Activated T-cell treated with anti-CD3 and anti-CD28 coated beads for 4 hours (primary cell): Measurements from ENCODE around the gene PTPN22.

Experiments
- DNase-seq: peaks from one replicate; pipeline ENCODE4 v3.0.0-alpha.2; 2020

Gene PTPN22

DNA sequence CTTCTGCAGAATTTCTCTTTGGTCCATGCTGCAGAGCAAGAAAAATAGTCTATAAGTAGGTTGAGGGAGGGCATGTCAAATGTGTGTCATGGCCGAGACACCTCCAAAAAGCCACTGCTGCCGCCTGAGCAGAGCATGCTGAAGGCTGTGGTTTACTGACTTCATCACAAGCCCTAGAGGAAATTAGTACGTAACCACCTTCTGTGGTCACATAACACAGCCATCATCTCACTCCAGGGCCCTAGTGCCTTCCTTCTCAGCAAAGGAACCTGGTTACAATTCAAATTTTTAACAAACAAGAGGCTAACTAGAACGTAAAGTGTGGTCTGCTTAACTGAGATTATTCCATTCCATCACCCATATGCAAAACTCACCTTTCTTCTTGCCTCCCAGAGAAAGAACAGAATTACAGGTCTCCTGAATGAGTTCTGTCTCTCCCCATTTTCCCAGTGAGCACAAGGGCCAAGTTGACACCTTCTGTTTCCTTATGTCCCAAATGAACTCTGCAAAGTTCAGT is at the start of gene PTPN22:
Gene PTPN22 (minus strand): TSS at position 116 of the 517 bp plus-strand sequence.
- peak; percentile 65 for DNase-seq

DNA sequence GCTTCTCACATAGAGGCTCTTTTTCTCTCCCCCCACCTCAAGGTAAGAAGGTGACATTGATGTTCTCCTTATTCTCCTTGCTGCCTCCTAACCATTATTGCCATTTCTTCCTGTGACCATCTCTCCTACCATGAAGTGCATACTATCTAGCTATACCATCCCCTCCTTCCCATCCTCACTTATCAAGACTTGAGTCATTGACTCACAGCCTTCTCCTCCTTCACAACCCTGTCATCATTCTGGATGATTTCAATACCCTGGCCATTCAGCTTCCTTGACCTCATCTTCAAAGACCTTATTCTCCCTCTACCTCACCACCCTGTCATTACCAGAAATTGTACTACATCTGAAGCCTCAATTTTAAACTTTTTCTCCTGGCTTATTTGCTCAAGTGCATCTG is 46.7 kb upstream of the PTPN22 start:
- DNase-seq: no peak

- no peak for DNase-seq
These were observed 46.0 kb upstream of the PTPN22 start for GRCh38 chr1:113917400-113918082.

DNA sequence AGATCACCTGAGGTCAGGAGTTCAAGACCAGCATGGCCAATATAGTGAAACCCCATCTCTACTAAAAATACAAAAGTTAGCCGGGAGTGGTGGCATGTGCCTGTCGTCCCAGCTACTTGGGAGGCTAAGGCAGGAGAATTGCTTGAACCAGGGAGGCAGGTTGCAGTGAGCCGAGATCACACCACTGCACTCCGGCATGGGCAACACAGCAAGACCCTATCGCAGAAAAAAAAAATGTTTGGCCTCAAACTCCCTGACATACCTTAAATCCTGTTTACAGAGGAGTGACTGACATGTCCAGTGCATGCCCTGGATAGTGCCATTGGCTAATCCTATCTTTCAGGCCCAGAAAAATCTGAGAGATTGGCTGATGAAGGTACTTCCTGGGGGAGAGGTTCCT is 45.5 kb upstream of the PTPN22 start:
- DNase-seq: no peak

DNA sequence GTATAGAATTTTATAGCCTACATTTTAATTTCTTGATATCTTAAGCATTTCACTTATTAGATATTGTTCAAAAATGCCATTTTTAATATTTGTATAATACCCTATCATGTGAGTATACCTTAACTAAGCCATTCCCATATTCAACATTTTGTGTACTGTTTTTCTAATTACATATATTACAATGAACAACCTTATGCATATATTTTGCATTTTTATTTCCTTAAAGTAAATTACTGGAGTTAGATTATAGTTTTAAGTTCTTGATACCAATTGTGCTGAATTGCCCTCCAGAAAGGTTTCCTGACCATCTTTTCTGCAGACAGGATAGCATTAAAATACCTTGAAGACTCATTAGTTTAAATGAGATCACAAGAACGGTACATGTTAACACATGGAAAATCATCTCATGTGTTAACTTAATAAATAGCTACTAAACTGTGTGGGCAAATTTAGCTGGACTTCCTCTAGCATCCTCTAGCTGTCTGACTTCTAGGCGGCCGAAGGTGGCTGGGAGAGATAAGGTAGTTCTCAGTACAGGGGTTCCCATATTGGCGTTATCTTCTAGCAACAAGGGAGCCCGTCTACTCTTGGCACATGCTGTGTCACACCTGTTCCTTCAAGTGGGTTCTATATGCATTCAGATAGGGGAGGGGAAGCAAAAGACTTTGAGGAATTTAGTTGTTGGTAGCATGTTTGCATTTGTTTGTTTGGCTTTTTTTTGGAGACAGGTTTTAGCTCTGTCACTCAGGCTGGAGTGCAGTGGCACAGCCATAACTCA is 42.6 kb upstream of the PTPN22 start:
- no peak for DNase-seq

DNA sequence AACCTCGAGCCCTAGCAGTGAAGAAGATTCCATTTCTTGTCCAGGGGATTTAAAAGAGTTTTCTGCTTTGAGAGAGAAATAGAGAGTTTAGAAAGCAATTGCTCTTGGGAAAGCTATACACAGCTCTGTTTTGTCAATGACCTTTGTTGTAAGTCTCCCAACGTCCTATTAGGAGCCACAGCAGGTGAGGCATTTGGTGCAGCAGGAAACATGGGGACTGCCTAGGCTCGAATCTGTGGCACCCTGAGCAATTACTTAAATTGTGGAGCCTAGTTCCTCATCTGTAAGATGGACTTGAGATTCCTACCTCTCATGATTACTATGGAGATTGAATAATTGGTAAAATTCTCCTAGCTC is 41.8 kb upstream of the PTPN22 start:
- DNase-seq: no peak

DNA sequence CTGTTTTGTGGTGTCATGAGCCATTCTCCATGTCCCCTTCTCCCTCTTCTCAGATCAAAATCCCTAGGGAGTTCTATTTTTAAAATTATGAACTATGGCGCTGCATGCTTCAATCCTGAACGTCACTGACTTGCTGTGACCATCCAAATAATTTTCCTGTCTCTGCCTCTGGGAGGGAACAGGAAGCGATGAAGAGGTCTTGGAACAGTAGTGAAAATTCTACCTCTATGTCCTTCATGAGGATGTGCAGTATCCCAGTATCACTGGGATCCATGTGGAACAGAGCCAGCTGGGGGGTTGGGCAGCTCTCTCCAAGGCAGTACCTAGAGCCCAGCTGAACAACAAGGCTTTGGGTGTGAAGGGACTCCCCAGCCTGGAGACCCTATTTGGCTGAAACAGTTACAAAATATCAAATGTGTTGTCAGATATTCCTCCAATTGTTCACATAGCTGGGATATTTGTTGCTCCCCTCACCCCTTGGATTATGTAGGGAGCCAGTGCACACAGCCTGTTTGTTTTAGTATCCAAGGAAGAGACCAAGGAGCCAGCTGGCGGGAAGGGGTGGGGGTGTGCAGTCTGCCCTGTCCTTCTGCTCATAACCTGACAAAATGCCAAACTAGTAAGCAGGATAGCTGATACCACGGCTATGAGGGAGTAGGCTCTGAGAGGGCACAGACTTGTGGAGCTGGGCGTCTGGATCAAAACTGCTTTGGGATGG is 41.2 kb upstream of the PTPN22 start:
- no peak for DNase-seq

DNA sequence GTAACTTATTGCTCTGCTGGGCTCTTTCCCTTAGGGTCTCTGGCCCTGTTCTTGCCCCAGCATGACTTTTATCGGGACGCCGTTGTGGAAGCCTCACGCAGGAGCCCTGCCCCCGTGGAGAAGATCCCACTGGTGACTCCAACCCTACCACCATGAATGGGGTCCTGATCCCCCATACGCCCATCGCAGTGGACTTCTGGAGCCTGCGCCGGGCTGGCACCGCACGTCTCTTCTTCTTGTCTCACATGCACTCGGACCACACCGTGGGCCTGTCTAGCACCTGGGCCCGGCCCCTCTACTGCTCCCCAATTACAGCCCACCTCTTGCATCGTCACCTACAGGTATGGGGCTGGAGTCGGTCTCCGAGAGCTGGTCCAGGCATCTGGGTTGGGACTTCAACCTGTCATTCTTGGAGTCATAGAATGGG is 33.9 kb upstream of the PTPN22 start:
- DNase-seq: no peak

- peak; percentile 93 for DNase-seq
These were observed 33.3 kb upstream of the PTPN22 start, which contains the start of the genes AP4B1 and DCLRE1B for GRCh38 chr1:113904674-113905434. TSS of gene AP4B1 (minus strand) at chr1:113904799. CDS start at chr1:113904717, 82 bp downstream. TSS of gene DCLRE1B (plus strand) at chr1:113905326. CDS start at chr1:113905587, 261 bp downstream.

GRCh38 chr1:113904293-113904673 is 32.8 kb upstream of the PTPN22 start:
- no peak for DNase-seq

DNA sequence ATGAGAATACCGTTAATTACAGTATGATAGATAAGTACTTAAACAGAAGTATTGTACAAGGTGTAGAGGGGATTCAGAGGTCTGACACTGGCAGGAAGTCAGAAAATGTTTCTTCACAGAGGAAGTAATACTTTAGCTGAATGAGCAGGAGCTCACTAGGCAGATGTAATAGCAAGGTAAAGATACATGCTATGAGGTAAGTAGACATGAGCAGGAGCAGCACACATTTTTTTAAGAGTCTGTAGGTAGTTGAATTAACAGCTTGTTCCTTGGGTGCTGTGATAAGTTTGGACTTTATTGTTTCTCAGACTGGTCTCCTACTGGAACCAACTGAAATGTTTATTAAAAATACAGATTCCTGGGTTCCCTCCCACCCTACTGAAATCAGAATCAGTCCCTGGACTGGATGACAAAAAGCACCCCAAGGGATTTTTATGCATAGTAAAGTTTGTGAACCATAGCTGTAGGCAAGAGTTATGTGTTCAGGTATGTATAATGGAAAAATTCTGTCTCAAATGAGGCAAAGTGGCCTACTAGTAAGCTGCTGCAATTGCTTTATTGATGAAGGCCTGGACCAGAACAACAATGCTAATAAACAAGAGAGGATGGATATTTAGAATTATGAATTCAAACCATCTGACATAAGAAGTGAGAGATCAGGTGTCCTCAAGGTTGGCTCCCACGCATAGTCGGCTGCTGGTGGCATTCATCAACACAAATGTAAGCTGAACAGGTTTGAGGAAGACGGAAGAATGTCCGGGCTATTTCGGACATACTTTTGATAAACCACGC is 32.2 kb upstream of the PTPN22 start:
- DNase-seq: no peak

DNA sequence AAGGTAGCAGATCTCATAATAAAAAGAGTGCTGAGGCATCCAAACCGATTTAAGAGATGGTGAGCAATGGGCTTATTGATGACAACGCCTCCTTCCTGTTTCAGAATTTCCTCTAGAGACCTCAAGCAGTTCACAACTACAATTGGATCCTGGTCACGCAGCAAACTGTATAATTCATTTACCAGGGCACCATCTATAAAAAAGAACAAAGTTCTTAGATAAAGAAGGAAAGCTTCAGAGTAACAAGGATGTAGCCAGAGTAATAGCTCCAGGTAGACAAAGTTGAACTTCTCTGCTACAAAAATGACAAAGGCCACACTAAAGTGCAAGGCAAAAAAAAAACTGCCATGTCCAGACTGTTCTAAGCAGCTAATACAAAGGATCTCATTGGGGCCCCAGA is 29.7 kb upstream of the PTPN22 start:
- DNase-seq: no peak

DNA sequence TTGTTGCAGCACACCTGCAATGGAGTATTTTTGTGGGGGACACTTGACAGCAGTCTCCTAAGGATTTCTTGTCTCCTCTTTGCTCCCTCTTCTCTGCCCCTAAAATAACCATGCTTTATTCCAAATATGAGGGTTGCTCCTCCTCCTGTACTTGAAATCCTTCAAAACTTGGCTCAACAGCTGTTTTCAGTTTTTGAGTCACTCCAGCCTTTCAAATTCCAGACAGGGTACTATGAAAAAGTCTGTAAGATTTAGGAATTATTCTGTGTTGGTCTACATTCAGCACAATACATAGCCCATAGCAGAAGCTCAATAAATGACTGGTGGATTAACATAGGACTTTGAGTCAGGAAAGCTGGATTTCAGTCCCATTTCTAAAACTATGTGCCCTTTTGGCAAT is 27.6 kb upstream of the PTPN22 start:
- no peak for DNase-seq

DNA sequence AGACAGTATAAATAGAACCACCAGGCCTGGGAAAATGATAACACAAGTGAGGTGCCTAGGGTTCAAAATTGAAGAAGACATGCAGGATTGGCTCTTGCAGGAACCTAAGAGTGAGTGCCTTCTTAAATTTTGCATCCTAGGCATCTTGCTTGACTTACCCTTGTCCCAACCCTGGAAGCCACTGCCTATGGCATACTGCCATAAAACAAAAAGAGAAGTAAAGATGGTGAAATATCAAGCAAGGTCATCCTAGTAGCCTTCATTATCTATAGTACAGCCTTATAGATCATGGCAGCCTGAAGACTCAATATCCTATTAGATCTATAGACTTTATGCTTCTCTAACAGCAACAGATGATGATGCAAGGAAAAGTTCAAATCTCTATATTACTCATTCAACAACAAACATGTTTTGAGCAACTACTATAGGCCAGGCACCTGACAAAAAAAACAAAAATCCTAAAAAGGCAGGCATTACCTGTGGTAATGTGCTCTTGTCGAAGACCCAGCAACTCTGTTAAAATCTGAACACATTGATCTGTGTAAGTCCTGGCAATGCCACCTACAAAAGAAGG is 26.8 kb upstream of the PTPN22 start:
- no peak for DNase-seq

GRCh38 chr1:113895961-113896360 is 24.4 kb upstream of the PTPN22 start:
- DNase-seq: no peak

- no peak for DNase-seq
These were observed 23.6 kb upstream of the PTPN22 start for GRCh38 chr1:113895098-113895497.

- no peak for DNase-seq
These were observed 21.8 kb upstream of the PTPN22 start for GRCh38 chr1:113893267-113893666.

- no peak for DNase-seq
These were observed 20.2 kb upstream of the PTPN22 start for GRCh38 chr1:113891631-113892220.

GRCh38 chr1:113890816-113891215 is 19.3 kb upstream of the PTPN22 start:
- no peak for DNase-seq

DNA sequence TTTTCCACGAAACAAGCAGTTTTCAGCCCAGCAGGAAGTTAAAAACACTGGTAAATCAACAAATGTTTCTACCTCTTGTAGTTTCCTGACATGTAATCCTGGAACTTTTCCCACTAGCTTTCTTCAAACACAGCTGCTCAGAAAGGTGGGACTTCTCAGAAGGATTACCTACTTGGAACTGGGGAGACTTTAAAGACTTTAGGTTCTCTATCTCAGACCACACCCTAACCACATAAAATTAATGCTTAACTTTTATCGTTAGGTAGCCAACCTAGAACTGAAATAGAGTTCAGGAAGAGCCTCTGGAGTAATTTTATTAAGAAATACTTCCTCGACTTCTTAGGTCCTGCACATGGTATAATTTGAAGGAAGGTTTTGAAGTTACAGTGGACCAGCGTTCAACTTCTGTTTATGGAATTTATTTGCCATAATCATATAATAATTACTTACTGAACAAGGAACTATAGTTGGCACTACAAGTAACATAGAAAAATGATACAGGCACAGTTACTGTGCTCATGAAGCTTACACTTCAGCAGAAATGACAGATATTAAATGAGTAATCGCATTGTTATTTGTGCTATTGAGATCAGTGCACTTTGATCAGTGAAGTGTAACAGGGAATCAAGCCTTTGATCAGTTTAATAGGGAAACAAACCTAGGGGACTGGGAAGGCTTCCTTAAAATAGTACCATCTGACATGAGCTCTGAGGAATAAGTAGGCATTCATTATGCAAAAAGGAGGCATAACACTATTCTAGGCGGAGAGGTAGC is 16.1 kb upstream of the PTPN22 start, which contains the start of gene BCL2L15:
Gene BCL2L15 (minus strand): TSS at position 180 of the 774 bp plus-strand sequence. CDS start 206 bp downstream, outside the sequence.
- no peak for DNase-seq
